ENCODE measurements around the gene DHRS4.
"Not testable (repeated sequence)": the region's sequence is repeated elsewhere in the genome, so short reads cannot be mapped to it uniquely, and the experiment has no call there.

The DHRS4 gene

GRCh38 chr14:23941669-23942068 lies 11.9 kb upstream of the DHRS4 start:
- DNase-seq: no peak

DNA sequence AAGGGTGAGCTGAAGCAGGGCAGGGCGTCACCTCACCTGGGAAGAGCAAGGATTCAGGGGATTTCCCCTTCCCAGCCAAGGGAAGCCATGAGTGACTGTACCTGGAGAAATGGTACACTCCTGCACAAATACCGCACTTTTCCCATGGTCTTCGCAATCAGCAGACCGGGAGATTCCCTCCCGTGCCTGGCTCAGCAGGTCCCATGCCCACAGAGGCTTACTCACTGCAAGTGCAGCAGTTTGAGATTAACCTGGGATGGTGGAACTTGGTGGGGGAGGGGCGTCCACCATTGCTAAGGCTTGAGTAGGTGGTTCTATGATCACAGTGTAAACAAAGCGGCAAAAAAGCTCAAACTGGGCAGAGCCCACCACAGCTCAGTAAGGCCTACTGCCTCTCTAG lies 11.0 kb upstream of the DHRS4 start:
- DNase-seq: no peak

DNA sequence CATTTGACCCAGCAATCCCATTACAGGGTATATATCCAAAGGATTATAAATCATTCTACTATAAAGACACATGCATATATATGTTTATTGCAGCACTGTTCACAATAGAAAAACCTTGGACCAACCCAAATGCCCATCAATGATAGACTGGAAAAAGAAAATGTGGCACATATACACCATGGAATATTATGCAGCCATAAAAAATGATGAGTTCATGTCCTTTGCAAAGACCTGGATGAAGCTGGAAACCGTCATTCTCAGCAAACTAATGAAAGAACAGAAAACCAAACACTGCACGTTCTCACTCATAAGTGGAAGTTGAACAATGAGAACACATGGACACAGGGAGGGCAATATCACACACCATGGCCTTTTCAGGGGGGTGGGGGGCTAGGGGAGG lies 4.5 kb upstream of the DHRS4 start:
- not testable (repeated sequence) for DNase-seq

DNA sequence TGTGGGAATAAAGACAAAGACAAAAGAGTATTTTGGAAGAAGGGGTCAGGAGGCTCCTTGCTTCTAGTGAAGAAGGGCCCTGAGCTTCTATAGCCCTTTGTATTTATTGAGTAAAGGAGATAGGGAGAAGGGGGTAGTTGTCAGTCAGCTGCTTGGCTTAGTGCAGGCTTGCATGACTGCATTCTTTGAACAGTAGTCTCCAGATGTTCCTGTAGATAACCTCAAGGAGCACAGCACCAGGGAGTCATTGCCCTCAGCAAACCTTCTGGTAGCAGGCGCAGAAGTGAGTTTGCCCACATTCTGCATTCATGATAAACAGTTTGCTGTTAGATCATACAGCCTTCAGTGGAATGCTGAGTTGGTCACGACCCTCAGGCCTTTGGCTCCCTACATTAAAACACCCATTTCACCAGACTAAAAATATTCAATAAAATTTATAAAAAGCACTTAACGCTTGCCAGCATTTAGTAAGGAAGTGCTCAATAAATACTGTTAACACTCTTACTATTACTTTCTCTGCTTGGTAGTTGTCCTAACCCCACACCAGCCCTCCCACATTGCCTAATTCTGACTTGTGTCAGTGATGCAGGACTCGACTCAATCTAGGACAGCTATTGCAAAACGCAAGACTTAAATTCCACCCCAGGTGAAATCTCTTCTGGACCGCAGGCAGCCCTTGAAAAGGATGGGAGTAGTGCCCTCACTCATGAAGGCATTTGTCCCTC lies 3.0 kb upstream of the DHRS4 start:
- no peak for DNase-seq

- DNase-seq: not testable (repeated sequence)
These were observed 2.5 kb upstream of the DHRS4 start for GRCh38 chr14:23951136-23951466.

DNA sequence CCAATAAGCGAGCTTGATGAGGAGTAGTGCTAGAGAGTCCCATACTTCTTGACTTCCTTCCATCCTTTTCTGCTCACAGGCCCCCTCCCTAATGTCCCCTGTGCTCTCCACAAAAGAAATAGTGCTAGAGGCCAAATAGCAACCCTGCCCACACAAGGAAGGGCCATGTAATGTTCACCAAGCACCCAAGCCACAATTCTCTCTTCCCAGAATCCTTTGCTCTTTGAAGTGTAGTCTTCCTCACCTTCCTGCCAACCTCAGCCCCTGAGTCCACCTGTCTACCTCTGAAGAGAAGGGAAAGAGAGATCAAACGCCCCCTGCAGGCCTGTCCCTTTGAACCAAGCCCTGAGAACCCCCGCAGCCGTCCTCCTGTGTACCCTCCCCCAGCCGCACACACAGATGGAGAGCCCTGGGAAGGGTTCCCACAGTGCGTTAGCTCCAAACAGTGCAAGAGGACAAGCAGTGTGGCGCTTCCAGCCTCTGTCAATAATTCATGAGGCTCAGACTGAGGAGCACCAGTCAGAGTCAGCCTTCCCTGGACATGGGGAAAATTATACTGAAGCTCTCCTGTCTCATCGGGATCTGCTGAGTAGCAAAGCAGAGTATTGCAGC lies 1.9 kb upstream of the DHRS4 start:
- DNase-seq: no peak

- DNase-seq: not testable (repeated sequence)
These were observed 480 bp upstream of the DHRS4 start for GRCh38 chr14:23953116-23953463.

DNA sequence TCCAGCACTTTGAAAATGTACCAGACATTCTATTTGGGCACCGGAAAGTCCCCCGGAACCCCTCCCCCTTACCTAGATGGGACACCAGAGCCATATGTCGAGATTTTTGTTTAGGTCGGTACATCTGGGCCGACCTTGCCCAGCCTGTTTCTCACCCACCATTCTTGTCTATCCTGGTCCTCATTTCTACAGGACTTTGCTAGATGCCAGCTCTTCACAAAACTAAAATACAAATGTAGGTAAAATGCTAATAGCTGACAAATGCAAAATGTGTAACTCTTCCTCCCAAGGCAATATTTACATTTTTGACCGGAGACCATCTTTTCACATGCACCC lies 677 bp downstream of the DHRS4 start:
- not testable (repeated sequence) for DNase-seq

- not testable (repeated sequence) for DNase-seq
These were observed 1.4 kb downstream of the DHRS4 start for GRCh38 chr14:23954965-23955364.

- DNase-seq: not testable (repeated sequence)
These were observed 2.2 kb downstream of the DHRS4 start for GRCh38 chr14:23955811-23956210.

- not testable (repeated sequence) for DNase-seq
These were observed 4.5 kb downstream of the DHRS4 start for GRCh38 chr14:23957913-23958569.

- DNase-seq: not testable (repeated sequence)
These were observed 7.3 kb downstream of the DHRS4 start for GRCh38 chr14:23960899-23961298.

GRCh38 chr14:23961704-23962103 lies 8.1 kb downstream of the DHRS4 start:
- not testable (repeated sequence) for DNase-seq

DNA sequence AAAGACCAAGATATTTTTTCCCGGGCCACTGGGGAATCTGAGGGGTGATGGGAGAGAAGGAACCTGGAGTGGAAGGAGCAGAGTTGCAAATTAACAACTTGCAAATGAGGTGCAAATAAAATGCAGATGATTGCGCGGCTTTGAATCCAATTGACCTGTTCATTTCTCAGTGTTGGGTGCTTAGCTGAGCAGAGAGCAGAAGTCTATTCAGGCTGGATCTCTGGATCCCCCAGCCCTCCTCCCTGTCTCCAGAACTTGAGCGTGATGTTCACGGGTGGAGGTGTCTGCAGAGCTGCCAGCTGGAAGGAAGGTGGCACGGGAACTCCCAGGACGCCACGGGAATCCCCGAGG lies 15.5 kb downstream of the DHRS4 start:
- DNase-seq: not testable (repeated sequence)

DNA sequence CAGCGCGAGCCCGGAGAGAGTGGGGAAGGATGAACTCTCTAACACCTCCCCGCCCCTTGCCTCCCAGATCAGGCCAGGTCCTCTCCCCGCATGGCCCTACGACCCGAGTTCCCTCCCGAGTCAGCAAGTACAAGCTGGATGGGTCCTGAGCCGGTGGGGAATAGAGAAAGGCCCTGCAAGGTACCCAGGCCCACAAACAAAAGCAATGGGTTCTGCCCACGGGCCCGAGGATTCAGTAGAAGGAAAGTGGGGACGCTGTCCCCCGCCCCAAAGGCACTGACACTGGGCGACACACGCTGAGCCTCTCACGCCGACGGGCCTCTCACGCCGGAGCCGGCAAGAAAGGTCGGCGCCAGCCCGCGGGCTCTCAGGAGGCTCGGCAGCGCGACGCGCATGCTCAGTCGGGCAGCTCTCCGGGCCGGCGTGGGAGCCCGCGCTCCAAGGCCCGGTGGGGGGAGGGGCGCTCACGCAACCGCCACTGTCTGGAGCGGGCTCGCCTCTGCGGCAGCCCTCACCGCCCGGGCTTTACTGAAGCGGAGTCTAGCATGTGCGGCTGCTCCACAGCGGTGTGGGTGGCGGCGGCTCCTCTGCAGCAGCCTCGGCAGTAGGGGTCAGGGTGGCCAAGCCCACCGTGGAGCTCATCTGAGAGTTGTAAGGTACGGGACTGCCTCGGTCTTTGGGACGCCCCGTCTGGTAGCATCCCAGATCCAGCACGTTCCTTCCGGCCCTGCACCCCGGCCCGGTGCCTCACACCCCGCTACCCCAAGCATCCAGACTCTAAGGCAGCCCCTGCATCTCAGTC lies 16.1 kb downstream of the DHRS4 start:
- DNase-seq: peak; percentile 31 to 62

DNA sequence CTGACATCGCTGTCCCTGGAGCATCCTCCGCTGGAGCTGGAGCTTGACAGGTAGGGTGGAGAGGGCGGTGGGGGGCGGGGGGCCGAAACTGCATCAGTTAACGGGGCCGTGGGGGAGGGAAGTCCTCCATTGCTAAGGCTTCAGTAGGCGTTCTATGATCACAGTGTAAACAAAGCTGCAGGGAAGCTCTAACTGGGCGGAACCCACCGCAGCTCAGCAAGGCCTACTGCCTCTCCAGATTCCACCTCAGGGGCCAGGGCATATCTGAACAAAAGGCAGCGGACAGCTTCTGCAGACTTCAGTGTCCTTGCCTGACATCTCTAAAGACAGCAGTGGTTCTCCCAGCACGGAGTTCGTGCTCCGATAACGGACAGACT lies 16.7 kb downstream of the DHRS4 start:
- not testable (repeated sequence) for DNase-seq

DNA sequence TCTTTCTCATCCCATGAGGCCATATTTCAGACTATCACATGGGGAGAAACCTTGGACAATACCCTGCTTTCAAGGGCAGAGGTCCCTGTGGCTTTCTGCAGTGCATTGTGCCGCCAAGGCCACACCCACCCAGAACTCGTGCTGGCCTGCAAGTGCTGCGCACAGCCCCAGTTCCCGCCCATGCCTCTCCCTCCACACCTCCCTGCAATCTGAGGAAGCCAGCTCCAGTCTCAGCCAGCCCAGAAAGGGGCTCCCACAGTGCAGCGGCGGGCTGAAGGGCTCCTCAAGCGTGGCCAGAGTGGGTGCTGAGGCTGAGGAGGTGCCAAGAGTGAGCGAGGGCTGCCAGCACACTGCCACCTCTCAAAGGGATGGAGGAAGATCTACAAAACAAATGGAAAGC lies 19.6 kb downstream of the DHRS4 start:
- DNase-seq: not testable (repeated sequence)

- DNase-seq: not testable (repeated sequence)
These were observed 20.5 kb downstream of the DHRS4 start for GRCh38 chr14:23974041-23974440.

DNA sequence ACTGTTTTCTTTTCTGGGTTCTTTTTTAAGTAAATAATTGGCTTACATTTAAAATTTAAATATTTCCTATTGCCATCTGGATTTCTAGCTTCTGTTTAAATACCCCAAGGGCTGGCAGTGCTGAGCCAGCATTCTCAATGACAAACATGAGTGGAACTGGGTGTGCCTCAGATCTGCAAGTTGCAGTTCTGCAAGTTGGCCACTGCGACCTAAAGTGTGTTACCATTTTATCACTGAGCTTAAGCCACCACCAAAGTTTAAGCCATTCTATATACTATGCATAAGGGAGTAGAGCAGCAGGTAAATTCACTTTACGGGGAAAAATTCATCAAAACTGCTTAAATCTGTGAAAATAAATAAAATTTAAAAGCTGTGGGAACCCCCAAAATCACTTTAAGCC lies 23.6 kb downstream of the DHRS4 start:
- peak in 1 of 2 donors; percentile 14 for DNase-seq

GRCh38 chr14:23981951-23982813 lies 28.6 kb downstream of the DHRS4 start:
- DNase-seq: not testable (repeated sequence)

GRCh38 chr14:23984891-23985602 lies 31.5 kb downstream of the DHRS4 start:
- no peak for DNase-seq

DNA sequence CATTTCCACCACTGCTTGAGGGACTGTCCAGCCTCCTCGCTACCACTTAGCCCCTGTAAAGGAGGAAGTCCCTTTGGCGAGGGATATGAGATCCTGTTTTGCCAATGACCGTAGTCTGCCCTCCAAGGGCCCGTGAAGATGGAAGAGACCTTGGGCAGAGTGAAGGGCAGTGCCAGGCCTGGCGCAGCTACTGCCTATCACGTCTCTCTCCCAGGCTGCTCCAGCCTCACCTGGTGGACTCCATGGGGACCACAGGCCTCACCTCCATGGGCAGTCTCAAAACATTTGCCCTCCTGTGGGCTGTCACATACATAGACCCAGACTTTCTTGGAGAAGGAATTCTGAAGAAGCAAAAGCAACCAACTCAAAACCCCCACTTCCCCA lies 34.6 kb downstream of the DHRS4 start:
- not testable (repeated sequence) for DNase-seq

All from CD4-positive, alpha-beta T cell treated with Interferon alpha-2 for 1 hour (primary cell).